ENCODE measurements around the gene KHDC1. TPM values are rescaled to one million over a fixed set of nuclear protein-coding genes. Genes with fewer than 3 reads are reported as not detected.

The KHDC1 gene
- total RNA-seq, 1 donor from 2014 or later = 2.9 TPM

Other genes with a start within 250 kb of the KHDC1 start
- not detected in 2 replicates for gene KHDC1L, start 37.7 kb downstream of the KHDC1 start, total RNA-seq
- gene DPPA5, start 91.1 kb upstream of the KHDC1 start, total RNA-seq = not detected in 2 replicates
- not detected in 2 replicates for gene KHDC3L, start 99.5 kb upstream of the KHDC1 start, total RNA-seq
- 1.0 TPM in 2 replicates for gene OOEP, start 106.7 kb upstream of the KHDC1 start, total RNA-seq
- gene DDX43, start 131.6 kb upstream of the KHDC1 start, total RNA-seq = 1.3 and 1.5 TPM in 2 replicates
- gene CGAS, start 189.1 kb upstream of the KHDC1 start, total RNA-seq = 52.5 and 56.2 TPM in 2 replicates
- 43.7 and 44.6 TPM in 2 replicates for gene MTO1, start 198.5 kb upstream of the KHDC1 start, total RNA-seq

Data from T-helper 1 cell treated with Interleukin-12 subunit alpha and Interleukin-12 subunit beta and Interleukin-4 antibody, amounts not matched to agents 30 ng/mL and 1 ng/mL, for 36 hours (primary cell).